Neuronal stem cell (in vitro differentiated cells): ENCODE measurements around the gene ANKS1B.

Experiments
- DNase-seq: peaks from one replicate; pipeline ENCODE4 v3.0.0-alpha.2; 2013; ENCODE audit warnings: low spot score
- H2AFZ ChIP-seq: one replicate; pipeline ENCODE4 v1.6.1; 2013; ENCODE audit warnings: mild to moderate bottlenecking, low read length, inconsistent platforms
- H2AK5ac ChIP-seq: 2 replicates; pipeline ENCODE4 v1.6.1; 2013; ENCODE audit warnings: low read depth, mild to moderate bottlenecking, inconsistent platforms, low read length, moderate library complexity, mixed read lengths
- H2BK120ac ChIP-seq: 2 replicates; pipeline ENCODE4 v1.6.1; 2013; ENCODE audit warnings: low read depth, mild to moderate bottlenecking, inconsistent platforms, low read length, moderate library complexity, mixed read lengths
- H2BK12ac ChIP-seq: one replicate; pipeline ENCODE4 v1.6.1; 2013; ENCODE audit warnings: low read length, inconsistent platforms
- H2BK15ac ChIP-seq: 2 replicates; pipeline ENCODE4 v1.6.1; 2013; ENCODE audit warnings: mild to moderate bottlenecking, low read length, inconsistent platforms, mixed read lengths
- H2BK5ac ChIP-seq: one replicate; pipeline ENCODE4 v1.6.1; 2013; ENCODE audit warnings: inconsistent platforms, mild to moderate bottlenecking, low read length, moderate library complexity
- H3K14ac ChIP-seq: one replicate; pipeline ENCODE4 v1.6.1; 2013; ENCODE audit warnings: low read length, inconsistent platforms
- H3K18ac ChIP-seq: 2 replicates; pipeline ENCODE4 v1.6.1; 2013; ENCODE audit warnings: low read length, inconsistent platforms
- H3K23ac ChIP-seq: 2 replicates; pipeline ENCODE4 v1.6.1; 2013; ENCODE audit warnings: low read depth, mild to moderate bottlenecking, mixed read lengths, low read length, inconsistent platforms; ENCODE audit not compliant: poor library complexity
- H3K27ac ChIP-seq: replicated peaks from 3 replicates; pipeline ENCODE4 v1.5.1; 2013; ENCODE audit warnings: low read length, inconsistent platforms
- H3K27me3 ChIP-seq, 3 experiments: 2 replicates each; pipeline ENCODE4 v1.6.1; 2013; ENCODE audit warnings: low read length in 3 of 3, mild to moderate bottlenecking in 2 of 3, inconsistent platforms in 1 of 3, low read depth in 1 of 3, mixed read lengths in 1 of 3, moderate library complexity in 1 of 3; ENCODE audit not compliant: control insufficient read depth in 3 of 3, insufficient read depth in 3 of 3
- H3K36me3 ChIP-seq, 2 donors: replicated peaks in 1 of 2; 2 replicates each; pipeline ENCODE4 v1.6.1; 2013; ENCODE audit warnings: low read length in 2 of 2; ENCODE audit not compliant: control insufficient read depth in 2 of 2, insufficient read depth in 2 of 2
- H3K4ac ChIP-seq: 2 replicates; pipeline ENCODE4 v1.6.1; 2013; ENCODE audit warnings: inconsistent platforms, mild to moderate bottlenecking, low read length, moderate library complexity
- H3K4me1 ChIP-seq, 2 donors: 1 replicate in 1 of 2; 2 replicates in 1 of 2; pipeline ENCODE4 v1.6.1; 2013; ENCODE audit warnings: low read length in 2 of 2, low read depth in 1 of 2; ENCODE audit not compliant: control insufficient read depth in 2 of 2, insufficient read depth in 1 of 2
- H3K4me2 ChIP-seq: one replicate; pipeline ENCODE4 v1.6.1; 2013; ENCODE audit warnings: mild to moderate bottlenecking, low read length, inconsistent platforms; ENCODE audit not compliant: insufficient read depth, poor library complexity, severe bottlenecking
- H3K4me3 ChIP-seq, 2 donors: 2 replicates each; pipeline ENCODE4 v1.5.1; 2013; ENCODE audit warnings: low read length in 2 of 2, mild to moderate bottlenecking in 2 of 2, inconsistent platforms in 1 of 2, moderate library complexity in 1 of 2
- H3K79me1 ChIP-seq: one replicate; pipeline ENCODE4 v1.6.1; 2013; ENCODE audit warnings: low read depth, mild to moderate bottlenecking, inconsistent platforms, low read length, moderate library complexity
- H3K9ac ChIP-seq: one replicate; pipeline ENCODE4 v1.6.1; 2013; ENCODE audit warnings: mild to moderate bottlenecking, low read depth, low read length, inconsistent platforms; ENCODE audit not compliant: poor library complexity
- H3K9me3 ChIP-seq, 2 donors: replicated peaks in 1 of 2; 2 replicates each; pipeline versions ENCODE3 to v1.6.1; 2013; ENCODE audit warnings: low read length in 2 of 2, mild to moderate bottlenecking in 2 of 2, inconsistent platforms in 1 of 2, low read depth in 1 of 2, mixed read lengths in 1 of 2, moderate library complexity in 1 of 2; ENCODE audit not compliant: control insufficient read depth in 2 of 2, insufficient read depth in 1 of 2
- H4K8ac ChIP-seq: one replicate; pipeline ENCODE4 v1.6.1; 2013; ENCODE audit warnings: low read depth, mild to moderate bottlenecking, inconsistent platforms, low read length, moderate library complexity
- H4K91ac ChIP-seq: one replicate; pipeline ENCODE4 v1.6.1; 2013; ENCODE audit warnings: low read length, low read depth, mild to moderate bottlenecking, inconsistent platforms; ENCODE audit not compliant: poor library complexity
- WGBS, 2 donors: extraction: QIAGEN DNeasy Blood & Tissue Kit; methylation state at CpG; one replicate each; pipeline ENCODE4 v1.1.7; 2013; ENCODE audit warnings: missing lambda C conversion rate in 2 of 2, mixed read lengths in 1 of 2; ENCODE audit not compliant: insufficient read length in 2 of 2, insufficient replicate concordance in 1 of 2; ENCODE audit errors: extremely low coverage in 2 of 2; 5-methylcytosine and 5-hydroxymethylcytosine counted together

ANKS1B gene

GRCh38 chr12:99374023-99374422 lies 610.7 kb downstream of the ANKS1B start:
- H3K9me3 ChIP-seq, result no peaks in the 10 kb centered on the region
- no peak overlapping the region for H3K4me3 ChIP-seq
- no peak overlapping the region for H2AK5ac ChIP-seq
- DNase-seq, result no peak
- no peak overlapping the region for H2BK12ac ChIP-seq
- H3K27ac ChIP-seq, result no peak overlapping the region
- no peak overlapping the region for H2BK15ac ChIP-seq
- H4K8ac ChIP-seq, result no peak overlapping the region
- no peak overlapping the region for H3K4ac ChIP-seq
- no peaks in the 10 kb centered on the region for H3K79me1 ChIP-seq
- no peak overlapping the region for H2BK5ac ChIP-seq
- WGBS, 2 donors, result no CpG with 5 or more reads among the region's 1 CpG
- no peak overlapping the region for H2BK120ac ChIP-seq
- H3K18ac ChIP-seq, result no peak overlapping the region
- H3K27me3 ChIP-seq, result no peaks in the 10 kb centered on the region
- no peaks in the 10 kb centered on the region for H3K36me3 ChIP-seq
- H3K4me1 ChIP-seq, result no peaks in the 10 kb centered on the region
- no peak overlapping the region for H3K4me2 ChIP-seq
- H3K23ac ChIP-seq, result no peak overlapping the region
- no peak overlapping the region for H4K91ac ChIP-seq
- no peak overlapping the region for H2AFZ ChIP-seq
- no peak overlapping the region for H3K14ac ChIP-seq
- H3K9ac ChIP-seq, result no peak overlapping the region

- no peak overlapping the region for H2BK12ac ChIP-seq
- no peak overlapping the region for H2BK5ac ChIP-seq
- H2AFZ ChIP-seq, result no peak overlapping the region
- 100% methylated on average over 1 of the region's 3 CpGs; no CpG with 5 or more reads in 1 of the 2 donors for WGBS, 2 donors
- no peaks in the 10 kb centered on the region for H3K9me3 ChIP-seq
- H3K18ac ChIP-seq, result no peak overlapping the region
- no peak overlapping the region for H3K4me2 ChIP-seq
- H3K4me1 ChIP-seq, result no peaks in the 10 kb centered on the region
- no peak overlapping the region for H3K27ac ChIP-seq
- H3K23ac ChIP-seq, result no peak overlapping the region
- H4K91ac ChIP-seq, result no peak overlapping the region
- H3K79me1 ChIP-seq, result no peaks in the 10 kb centered on the region
- no peak overlapping the region for H4K8ac ChIP-seq
- H2BK15ac ChIP-seq, result no peak overlapping the region
- H2BK120ac ChIP-seq, result no peak overlapping the region
- no peak overlapping the region for H3K4ac ChIP-seq
- no peak overlapping the region for H3K4me3 ChIP-seq
- no peak overlapping the region for H2AK5ac ChIP-seq
- no peak for DNase-seq
- no peak overlapping the region for H3K9ac ChIP-seq
- H3K14ac ChIP-seq, result no peak overlapping the region
- no peaks in the 10 kb centered on the region for H3K36me3 ChIP-seq
- H3K27me3 ChIP-seq, result no peaks in the 10 kb centered on the region
Observed at GRCh38 chr12:99372257-99372920, 612.3 kb downstream of the ANKS1B start.

- Histone ChIP-seq H3K27ac (no peak overlapping the region), H3K23ac (no peak overlapping the region), H3K14ac (no peak overlapping the region), H2BK120ac (no peak overlapping the region), H2BK12ac (no peak overlapping the region), H3K36me3 (no peaks in the 10 kb centered on the region), H3K4me3 (no peak overlapping the region), H2AFZ (no peak overlapping the region), H3K9me3 (no peaks in the 10 kb centered on the region), H4K91ac (no peak overlapping the region), H3K27me3 (no peaks in the 10 kb centered on the region), H3K4me2 (no peak overlapping the region), H2AK5ac (no peak overlapping the region), H3K9ac (no peak overlapping the region), H2BK5ac (no peak overlapping the region), H4K8ac (no peak overlapping the region), H3K79me1 (no peaks in the 10 kb centered on the region), H3K18ac (no peak overlapping the region), H3K4me1 (no peaks in the 10 kb centered on the region), H2BK15ac (no peak overlapping the region), H3K4ac (no peak overlapping the region)
- no peak for DNase-seq
- WGBS, 2 donors, result no CpG with 5 or more reads among the region's 1 CpG
Observed at GRCh38 chr12:99370421-99371138, 614.2 kb downstream of the ANKS1B start.

GRCh38 chr12:99367181-99367580 lies 617.6 kb downstream of the ANKS1B start:
- no peak for DNase-seq
- Histone ChIP-seq H3K36me3 (no peaks in the 10 kb centered on the region), H3K27ac (no peak overlapping the region), H3K18ac (no peak overlapping the region), H3K9me3 (no peaks in the 10 kb centered on the region), H4K8ac (no peak overlapping the region), H3K4me3 (no peak overlapping the region), H3K4me2 (no peak overlapping the region), H4K91ac (no peak overlapping the region), H3K23ac (no peak overlapping the region), H2BK12ac (no peak overlapping the region), H2BK15ac (no peak overlapping the region), H3K27me3 (no peaks in the 10 kb centered on the region), H2BK120ac (no peak overlapping the region), H3K4ac (no peak overlapping the region), H3K14ac (no peak overlapping the region), H3K79me1 (no peaks in the 10 kb centered on the region), H3K9ac (no peak overlapping the region), H2BK5ac (no peak overlapping the region), H2AK5ac (no peak overlapping the region), H2AFZ (no peak overlapping the region), H3K4me1 (no peaks in the 10 kb centered on the region)
- no CpG with 5 or more reads among the region's 3 CpGs for WGBS, 2 donors
